Spleen (tissue), 7 donors: Measurements from ENCODE around the gene EIF1AD.
A peak's percentile ranks its signal among the peaks of the same experiment; 100 is the strongest.

Experiments used
- POLR2A ChIP-seq, 3 donors: fragments of 450-650 bp; IDR thresholded peaks; one replicate each; pipeline ENCODE4 v1.5.1; 2017; ENCODE audit warnings: antibody characterized with exemption in 3 of 3, mild to moderate bottlenecking in 1 of 3
- TF ChIP-seq, protein P1 (sequence below), 11 experiments: fragments of 200-600 bp in 7 of 11; fragments of 450-650 bp in 4 of 11; sonication (generic) in 4 of 11; IDR thresholded peaks in 8 of 11; conservative IDR thresholded peaks in 3 of 11; 1 replicate in 7 of 11; 2 replicates in 4 of 11; pipeline versions ENCODE4 v1.4.0 to v1.8.0; 2016 to 2021; ENCODE audit warnings: antibody characterized with exemption in 11 of 11, inconsistent platforms in 4 of 11, mild to moderate bottlenecking in 1 of 11
- donor health status: DM: no; HTN: no; CAD: no; lungs with moderate emphysema.
- donor health status: DM: no; HTN: no; CAD: no.
- donor health status: DM: no; HTN: no; CAD: no.

- TF ChIP-seq POLR2A (IDR thresholded peaks at IDR 0.05) = no peak
- TF ChIP-seq, protein P1, sequence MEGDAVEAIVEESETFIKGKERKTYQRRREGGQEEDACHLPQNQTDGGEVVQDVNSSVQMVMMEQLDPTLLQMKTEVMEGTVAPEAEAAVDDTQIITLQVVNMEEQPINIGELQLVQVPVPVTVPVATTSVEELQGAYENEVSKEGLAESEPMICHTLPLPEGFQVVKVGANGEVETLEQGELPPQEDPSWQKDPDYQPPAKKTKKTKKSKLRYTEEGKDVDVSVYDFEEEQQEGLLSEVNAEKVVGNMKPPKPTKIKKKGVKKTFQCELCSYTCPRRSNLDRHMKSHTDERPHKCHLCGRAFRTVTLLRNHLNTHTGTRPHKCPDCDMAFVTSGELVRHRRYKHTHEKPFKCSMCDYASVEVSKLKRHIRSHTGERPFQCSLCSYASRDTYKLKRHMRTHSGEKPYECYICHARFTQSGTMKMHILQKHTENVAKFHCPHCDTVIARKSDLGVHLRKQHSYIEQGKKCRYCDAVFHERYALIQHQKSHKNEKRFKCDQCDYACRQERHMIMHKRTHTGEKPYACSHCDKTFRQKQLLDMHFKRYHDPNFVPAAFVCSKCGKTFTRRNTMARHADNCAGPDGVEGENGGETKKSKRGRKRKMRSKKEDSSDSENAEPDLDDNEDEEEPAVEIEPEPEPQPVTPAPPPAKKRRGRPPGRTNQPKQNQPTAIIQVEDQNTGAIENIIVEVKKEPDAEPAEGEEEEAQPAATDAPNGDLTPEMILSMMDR (IDR thresholded peaks at IDR 0.05 in 8 of 11, conservative IDR thresholded peaks at IDR 0.05 in 3 of 11) = peak; percentile 87 to 99 (median 98)
Observed at GRCh38 chr11:65988791-65989592, 13.0 kb downstream of the EIF1AD start.
